Activated CD4-positive, alpha-beta T cell treated with anti-CD3 and anti-CD28 coated beads for 4 hours (primary cell): ENCODE measurements around the gene IDI1.

Source experiments
- DNase-seq, 2 donors: peaks; one replicate each; pipeline ENCODE4 v3.0.0-alpha.2; 2020

Gene IDI1

DNA sequence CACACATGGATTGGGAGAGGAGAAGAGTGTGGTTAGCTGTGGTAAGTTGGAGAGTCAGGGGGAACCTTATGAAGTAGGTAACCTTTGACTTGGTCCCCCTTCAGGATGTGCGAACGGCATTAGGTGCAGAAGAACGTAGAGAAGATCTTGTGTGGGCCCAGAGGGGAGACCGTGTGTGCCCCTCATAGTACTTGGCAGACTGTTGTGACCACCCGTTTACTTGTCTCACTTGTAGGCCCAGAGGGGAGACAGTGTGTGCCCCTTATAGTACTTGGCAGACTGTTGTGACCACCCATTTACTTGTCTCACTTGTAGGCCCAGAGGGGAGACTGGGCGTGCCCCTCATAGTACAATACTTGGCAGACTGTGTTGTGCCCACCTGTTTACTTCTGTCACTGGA is 58.1 kb downstream of the IDI1 start:
- no peak for DNase-seq
